K562 (cell line): ENCODE data around the gene CCNY. TPM values are rescaled to one million over a fixed set of nuclear protein-coding genes. Genes with fewer than 3 reads are reported as not detected.

Experiments used
- ATAC-seq: fragments of 200-7000 bp; cut with Tn5 transposase; 3 replicates; pipeline ENCODE4 v1.9.1; 2020; ENCODE audit warnings: moderate library complexity
- BruUV-seq: library from RNA; stranded (reverse); fragments of 400-500 nt; replicated peaks from 2 replicates; lab custom pipeline; 2021; lab: Mats Ljungman, UMichigan
- CTCF ChIA-PET: fragments of 300-600 bp; formaldehyde crosslinking; extraction: SDS; loops from one replicate; lab custom pipeline; 2021; ENCODE audit warnings: low intra/inter-chr PET ratio; lab: Yijun Ruan, JAX
- POLR2A ChIA-PET: fragments of 300-600, 350-650 bp; sonication (Branson Sonifier 250); formaldehyde crosslinking; extraction: SDS; loops from one replicate; lab custom pipeline; 2021; ENCODE audit warnings: antibody characterized with exemption, inconsistent platforms; lab: Yijun Ruan, JAX
- DNase-seq, 4 experiments: peaks; one replicate each; pipeline versions ENCODE4 v3.0.0 to v3.0.0-alpha.2; 2011 to 2018; ENCODE audit warnings: low spot score in 3 of 4, mixed read lengths in 3 of 4; ENCODE audit errors: extremely low read depth in 1 of 4
- FAIRE-seq: peaks from 2 replicates; lab custom pipeline; 2011; peaks lifted over from hg19 to GRCh38; lab: Jason Lieb, UNC
- H2AFZ ChIP-seq: 2 replicates; pipeline ENCODE4 v1.6.0; 2011; ENCODE audit warnings: low read depth, low read length, control low read depth, inconsistent platforms
- H3K27ac ChIP-seq: fragments of 200-600 bp; 3 replicates; pipeline ENCODE4 v1.8.0; 2011; ENCODE audit warnings: low read depth, mild to moderate bottlenecking, control low read depth, inconsistent platforms, low read length, moderate library complexity, mixed read lengths; ENCODE audit errors: extremely low read depth
- H3K27me3 ChIP-seq, 2 experiments: fragments of 300-600 bp in 1 of 2; 2 replicates in 1 of 2; 3 replicates in 1 of 2; pipeline versions ENCODE4 v1.6.0 to v1.8.0; 2011; ENCODE audit warnings: inconsistent platforms in 2 of 2, low read length in 2 of 2, mild to moderate bottlenecking in 1 of 2, mixed read lengths in 1 of 2, moderate library complexity in 1 of 2; ENCODE audit not compliant: control insufficient read depth in 2 of 2, insufficient read depth in 2 of 2
- H3K36me3 ChIP-seq: fragments of 300-600 bp; 3 replicates; pipeline ENCODE4 v1.8.0; 2011; ENCODE audit warnings: mild to moderate bottlenecking, low read length, inconsistent platforms; ENCODE audit not compliant: control insufficient read depth, insufficient read depth
- H3K4me1 ChIP-seq, 2 experiments: fragments of 200-600 bp in 1 of 2; replicated peaks in 1 of 2; 2 replicates in 1 of 2; 3 replicates in 1 of 2; pipeline versions ENCODE4 v1.5.1 to v1.8.0; 2011; ENCODE audit warnings: inconsistent platforms in 2 of 2, low read length in 2 of 2, mild to moderate bottlenecking in 1 of 2, mixed read lengths in 1 of 2, moderate library complexity in 1 of 2; ENCODE audit not compliant: control insufficient read depth in 2 of 2, insufficient read depth in 2 of 2
- H3K4me2 ChIP-seq: 2 replicates; pipeline ENCODE4 v1.6.1; 2011; ENCODE audit warnings: low read length, control low read depth, inconsistent platforms, mixed read lengths; ENCODE audit not compliant: insufficient read depth
- H3K4me3 ChIP-seq: fragments of 200-600 bp; sonication (generic), shearing (Covaris generic); 2 replicates; pipeline ENCODE4 v1.5.1; 2016; ENCODE audit warnings: control low read depth, inconsistent platforms
- H3K79me2 ChIP-seq: fragments of 200-600 bp; 3 replicates; pipeline ENCODE4 v1.8.0; 2011; ENCODE audit warnings: low read length, inconsistent platforms; ENCODE audit not compliant: control insufficient read depth, insufficient read depth
- H3K9ac ChIP-seq, 2 experiments: 2 replicates each; pipeline versions ENCODE4 v1.6.0 to v1.6.1; 2011; ENCODE audit warnings: low read depth in 2 of 2, low read length in 2 of 2, control low read depth in 1 of 2, inconsistent platforms in 1 of 2, mild to moderate bottlenecking in 1 of 2, mixed read lengths in 1 of 2; ENCODE audit not compliant: insufficient read depth in 1 of 2
- H3K9me1 ChIP-seq: one replicate; pipeline ENCODE4 v1.6.0; 2011; ENCODE audit warnings: inconsistent platforms, mild to moderate bottlenecking, low read length, moderate library complexity; ENCODE audit not compliant: control insufficient read depth, insufficient read depth
- H3K9me3 ChIP-seq: replicated peaks from 2 replicates; pipeline ENCODE4 v1.5.1; 2011; ENCODE audit warnings: low read depth, low read length, inconsistent platforms; ENCODE audit not compliant: control insufficient read depth, insufficient read depth
- H4K20me1 ChIP-seq: replicated peaks from 2 replicates; pipeline ENCODE4 v1.6.1; 2011; ENCODE audit warnings: low read length, inconsistent platforms, mixed read lengths; ENCODE audit not compliant: control insufficient read depth, insufficient read depth
- ATF6 ChIP-seq: sonication (generic); formaldehyde crosslinking; IDR thresholded peaks from 2 replicates; pipeline ENCODE4 v1.4.0; 2020; ENCODE audit warnings: mild to moderate bottlenecking, missing genetic modification reagents
- C11orf30 ChIP-seq: fragments of 450-650 bp; IDR thresholded peaks from 2 replicates; pipeline ENCODE4 v1.6.1; 2016; ENCODE audit warnings: low read depth, mild to moderate bottlenecking
- DNMT1 ChIP-seq: fragments of 450-650 bp; IDR thresholded peaks from 2 replicates; pipeline ENCODE4 v1.6.1; 2016; ENCODE audit warnings: antibody characterized with exemption, mild to moderate bottlenecking
- ELF4 ChIP-seq: fragments of 450-650 bp; formaldehyde crosslinking; IDR thresholded peaks from 2 replicates; pipeline ENCODE4 v1.4.0; 2022; ENCODE audit warnings: missing genetic modification characterization
- EZH2 ChIP-seq: IDR thresholded peaks from 2 replicates; pipeline ENCODE4 v1.6.1; 2012; ENCODE audit warnings: low read depth, mild to moderate bottlenecking, inconsistent platforms, low read length, borderline replicate concordance
- NEUROD1 ChIP-seq: fragments of 150-350 bp; IDR thresholded peaks from 2 replicates; pipeline ENCODE4 v1.6.1; 2014; ENCODE audit warnings: borderline replicate concordance, low read length, low read depth; ENCODE audit not compliant: partially characterized antibody
- NR3C1 ChIP-seq: sonication (generic); formaldehyde crosslinking; IDR thresholded peaks from 2 replicates; pipeline ENCODE4 v1.8.1; 2022; ENCODE audit warnings: missing genetic modification reagents
- PREB ChIP-seq: sonication (generic); formaldehyde crosslinking; IDR thresholded peaks from 2 replicates; pipeline ENCODE4 v1.8.1; 2023; ENCODE audit warnings: mild to moderate bottlenecking, missing genetic modification reagents
- SUPT5H ChIP-seq: fragments of 450-650 bp; IDR thresholded peaks from 2 replicates; pipeline ENCODE4 v1.6.1; 2016
- THAP7 ChIP-seq: fragments of 250-450 bp; sonication (Bioruptor Pico); IDR thresholded peaks from 2 replicates; pipeline ENCODE4 v1.5.0; 2021
- ZNF212 ChIP-seq: fragments of 450-650 bp; formaldehyde crosslinking; IDR thresholded peaks from 2 replicates; pipeline ENCODE4 v1.4.0; 2020; ENCODE audit warnings: mild to moderate bottlenecking
- ZNF224 ChIP-seq: sonication (generic); formaldehyde crosslinking; IDR thresholded peaks from 2 replicates; pipeline ENCODE4 v1.8.0; 2022; ENCODE audit warnings: mild to moderate bottlenecking, missing genetic modification reagents
- WGBS: fragments of 100-300 bp; shearing (Covaris generic); methylation state at CpG from one replicate; pipeline ENCODE4 v1.1.6; 2016; ENCODE audit warnings: low coverage, mixed read lengths; ENCODE audit not compliant: insufficient coverage; ENCODE audit errors: missing lambda C conversion rate; 5-methylcytosine and 5-hydroxymethylcytosine counted together
- in situ Hi-C: fragments of 300-500 bp; cut with MboI; formaldehyde crosslinking; loops from 4 replicates; pipeline ENCODE4 v1.15.0; 2018; ENCODE audit warnings: inconsistent platforms, mixed read lengths
- intact Hi-C: fragments of 100-400 bp; cut with micrococcal nuclease; formaldehyde crosslinking; loops from 2 replicates; pipeline ENCODE4 v1.14.2; 2022
- polyA plus RNA-seq, 8 experiments: library from polyadenylated mRNA; depleted of rRNA in 4 of 8; stranded (reverse) in 5 of 8; unstranded in 3 of 8; fragments of >200 nt; fragmentation: Nextera tagmentation in 2 of 8; fragmentation: Illumina TruSeq in 1 of 8; extraction: Ambion mirVana in 2 of 8; extraction: Trizol in 1 of 8; gene quantifications; 2 replicates each; pipeline versions ENCODE4 v1.2.1 to v1.2.3, GENCODE V29; 2011 to 2014; ENCODE audit warnings: inconsistent platforms in 1 of 8, missing spikeins in 1 of 8
- total RNA-seq, 7 experiments: library from RNA; depleted of rRNA in 6 of 7; stranded (reverse); fragments of >200 nt in 6 of 7; fragmentation: Illumina TruSeq in 2 of 7; extraction: Trizol in 2 of 7; gene quantifications; 2 replicates each; pipeline versions ENCODE4 v1.2.1 to v1.2.3, GENCODE V29; 2011 to 2021; ENCODE audit warnings: low replicate concordance in 1 of 7

The CCNY gene
- total and polyA plus RNA-seq, 9 of the 15 experiments (the other 6 are each of a cell fraction or from before 2014, with no cell fraction given): 8.4 to 109 (median 38.6) TPM

GRCh38 chr10:35607475-35608327 is 271.4 kb downstream of the CCNY start:
- no peaks in the 10 kb centered on the region for H3K36me3 ChIP-seq
- no peaks in the 10 kb centered on the region for H3K9me3 ChIP-seq
- ChIA-PET POLR2A (interaction anchor here (0.6 kb wide), 1 partner anchor 1690 kb away, joined by 3 read pairs; no protein-coding TSS in a partner anchor), CTCF (no interaction called here)
- H4K20me1 ChIP-seq: no peaks in the 10 kb centered on the region
- intact Hi-C loops: loop anchor here (10.0 kb wide), 1 partner anchor 483 kb away; the partner anchor contains the start of gene CREM
- no TSS peak for BruUV-seq
- in situ Hi-C loops: no loop called here
- no peak overlapping the region for H3K27ac ChIP-seq
- peaks cover 4 to 11% of the 10 kb centered on the region in 2 experiments; a peak in 3 of 5 replicates for H3K4me1 ChIP-seq
- no peaks in the 10 kb centered on the region for H3K79me2 ChIP-seq
- H3K27me3 ChIP-seq: peaks cover 8 to 40% of the 10 kb centered on the region in 2 experiments
- no peak overlapping the region for H3K9ac ChIP-seq
- H2AFZ ChIP-seq: no peak overlapping the region
- H3K4me2 ChIP-seq: no peak overlapping the region
- DNase-seq (no peak), FAIRE-seq (no peak), ATAC-seq (no peak; the same call in 2 of the 3 replicates)
- no peaks in the 10 kb centered on the region for H3K9me1 ChIP-seq
- WGBS: 15% methylated on average over 48 of the region's 78 CpGs
- no peak overlapping the region for H3K4me3 ChIP-seq
- TF ChIP-seq EZH2: 0 out of 2 replicates have a peak, but pooled peaks have one; percentile 60
- no peak for TF ChIP-seq ZNF212

- Histone ChIP-seq H3K4me1 (peaks cover 4 to 11% of the 10 kb centered on the region in 2 experiments; a peak in 3 of 5 replicates), H3K4me3 (no peak overlapping the region), H3K9ac (no peak overlapping the region), H3K9me1 (no peaks in the 10 kb centered on the region), H3K27me3 (peaks cover 8 to 34% of the 10 kb centered on the region in 2 experiments), H3K79me2 (no peaks in the 10 kb centered on the region), H4K20me1 (no peaks in the 10 kb centered on the region), H3K4me2 (no peak overlapping the region), H3K36me3 (no peaks in the 10 kb centered on the region), H2AFZ (no peak overlapping the region), H3K9me3 (no peaks in the 10 kb centered on the region), H3K27ac (no peak overlapping the region)
- in situ Hi-C loops (no loop called here), intact Hi-C loops (loop anchor here (10.0 kb wide), 1 partner anchor 483 kb away; the partner anchor contains the start of gene CREM)
- DNase-seq (no peak), ATAC-seq (no peak), FAIRE-seq (no peak)
- CTCF ChIA-PET: no interaction called here
- 12% methylated on average over 9 of the region's 16 CpGs for WGBS
- BruUV-seq: no TSS peak
- POLR2A ChIA-PET: no interaction called here
- no peak for TF ChIP-seq DNMT1
- no peak for TF ChIP-seq NEUROD1
- TF ChIP-seq NR3C1 (CRISPR knock-in tag): no peak
- no peak for TF ChIP-seq PREB
- no peak for TF ChIP-seq ZNF224 (CRISPR knock-in tag)
- no peak for TF ChIP-seq THAP7 (CRISPR knock-in tag)
- TF ChIP-seq ATF6: no peak
- TF ChIP-seq ELF4 (CRISPR knock-in tag): no peak
- TF ChIP-seq SUPT5H: no peak
- no peak for TF ChIP-seq C11orf30
Observed at GRCh38 chr10:35608328-35608672, 272.0 kb downstream of the CCNY start.
